ENCODE measurements around the gene MRPL50. TPM values are rescaled to one million over a fixed set of nuclear protein-coding genes. Genes with fewer than 3 reads are reported as not detected.

Gene MRPL50
- polyA plus RNA-seq, 1 of the 3 experiments (the other 2 are of a cell fraction) = 6.3 TPM

- TF ChIP-seq IRF3 (IDR thresholded peaks at IDR 0.05; ENCODE audit: low read depth, low read length) (no peak), TEAD4 (IDR thresholded peaks at IDR 0.05; ENCODE audit: borderline replicate concordance, insufficient read depth) (no peak), MXI1 (IDR thresholded peaks at IDR 0.05; ENCODE audit: low read depth, low read length) (peak; percentile 75), RFX5 (IDR thresholded peaks at IDR 0.05; ENCODE audit: low read length) (peak; percentile 88), FOXJ3 (CRISPR knock-in tag; IDR thresholded peaks at IDR 0.05) (no peak), NRF1 (IDR thresholded peaks at IDR 0.05; ENCODE audit: low read depth, low read length) (0 out of 2 replicates have a peak, but pooled peaks have one; percentile 25), EZH2phosphoT487 (IDR thresholded peaks at IDR 0.05; ENCODE audit: borderline replicate concordance, low read depth) (no peak), RCOR1 (IDR thresholded peaks at IDR 0.05; ENCODE audit: low read length) (no peak; the same call in 1 of the 2 replicates), SIN3A (IDR thresholded peaks at IDR 0.05; ENCODE audit: borderline replicate concordance, low read depth, low read length) (peak; percentile 5; the same call in 1 of the 2 replicates), FOSL2 (IDR thresholded peaks at IDR 0.05; ENCODE audit: borderline replicate concordance, low read depth) (no peak)
- TF ChIP-seq, protein P1, sequence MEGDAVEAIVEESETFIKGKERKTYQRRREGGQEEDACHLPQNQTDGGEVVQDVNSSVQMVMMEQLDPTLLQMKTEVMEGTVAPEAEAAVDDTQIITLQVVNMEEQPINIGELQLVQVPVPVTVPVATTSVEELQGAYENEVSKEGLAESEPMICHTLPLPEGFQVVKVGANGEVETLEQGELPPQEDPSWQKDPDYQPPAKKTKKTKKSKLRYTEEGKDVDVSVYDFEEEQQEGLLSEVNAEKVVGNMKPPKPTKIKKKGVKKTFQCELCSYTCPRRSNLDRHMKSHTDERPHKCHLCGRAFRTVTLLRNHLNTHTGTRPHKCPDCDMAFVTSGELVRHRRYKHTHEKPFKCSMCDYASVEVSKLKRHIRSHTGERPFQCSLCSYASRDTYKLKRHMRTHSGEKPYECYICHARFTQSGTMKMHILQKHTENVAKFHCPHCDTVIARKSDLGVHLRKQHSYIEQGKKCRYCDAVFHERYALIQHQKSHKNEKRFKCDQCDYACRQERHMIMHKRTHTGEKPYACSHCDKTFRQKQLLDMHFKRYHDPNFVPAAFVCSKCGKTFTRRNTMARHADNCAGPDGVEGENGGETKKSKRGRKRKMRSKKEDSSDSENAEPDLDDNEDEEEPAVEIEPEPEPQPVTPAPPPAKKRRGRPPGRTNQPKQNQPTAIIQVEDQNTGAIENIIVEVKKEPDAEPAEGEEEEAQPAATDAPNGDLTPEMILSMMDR (IDR thresholded peaks at IDR 0.05) = no peak
Measured at GRCh38 chr9:101398068-101398929, at the start of gene MRPL50, which contains the start of gene ZNF189 (continued).

- H4K20me1 ChIP-seq (ENCODE audit: insufficient read depth) = no peaks in the 10 kb centered on the region
- no peak for DNase-seq
- no peak overlapping the region for H3K4me3 ChIP-seq (ENCODE audit: low read depth in 2 of 2, low read length in 1 of 2)
- H3K36me3 ChIP-seq (replicated peaks in 1 of 2; ENCODE audit: control insufficient read depth in 1 of 2, insufficient read depth in 2 of 2, low read length in 1 of 2) = no peaks in the 10 kb centered on the region
- POLR2A ChIA-PET = interaction anchor here (0.6 kb wide), 1 partner anchor 1116 kb away, joined by 4 read pairs; no protein-coding TSS in a partner anchor
- H3K27ac ChIP-seq (ENCODE audit: low read depth in 2 of 2, low read length in 1 of 2) = no peak overlapping the region
- no peaks in the 10 kb centered on the region for H3K79me2 ChIP-seq (ENCODE audit: insufficient read depth)
- peaks cover 0 to 6% of the 10 kb centered on the region in 2 experiments; a peak in 1 of 4 replicates for H3K4me1 ChIP-seq (ENCODE audit: control insufficient read depth in 1 of 2, insufficient read depth in 2 of 2, low read depth in 1 of 2, low read length in 1 of 2)
- no peak overlapping the region for H2AFZ ChIP-seq (ENCODE audit: low read depth)
- CTCF ChIA-PET = interaction anchor here (1.1 to 1.9 kb wide), 4 partner anchors 12 to 84 kb away, joined by 3 to 8 read pairs (median 4); no protein-coding TSS in a partner anchor
- no peak overlapping the region for H3K4me2 ChIP-seq
- H3K9ac ChIP-seq = no peak overlapping the region
- H3K9me3 ChIP-seq = no peaks in the 10 kb centered on the region
- H3K27me3 ChIP-seq (ENCODE audit: insufficient read depth) = no peaks in the 10 kb centered on the region
- H3F3A ChIP-seq (replicated peaks; ENCODE audit: insufficient read depth) = peaks cover 5% of the 10 kb centered on the region
- no peaks in the 10 kb centered on the region for H3K9me2 ChIP-seq
- TF ChIP-seq, protein P2, sequence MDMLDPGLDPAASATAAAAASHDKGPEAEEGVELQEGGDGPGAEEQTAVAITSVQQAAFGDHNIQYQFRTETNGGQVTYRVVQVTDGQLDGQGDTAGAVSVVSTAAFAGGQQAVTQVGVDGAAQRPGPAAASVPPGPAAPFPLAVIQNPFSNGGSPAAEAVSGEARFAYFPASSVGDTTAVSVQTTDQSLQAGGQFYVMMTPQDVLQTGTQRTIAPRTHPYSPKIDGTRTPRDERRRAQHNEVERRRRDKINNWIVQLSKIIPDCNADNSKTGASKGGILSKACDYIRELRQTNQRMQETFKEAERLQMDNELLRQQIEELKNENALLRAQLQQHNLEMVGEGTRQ (IDR thresholded peaks at IDR 0.05; ENCODE audit: borderline replicate concordance, low read depth, low read length) = no peak
- TF ChIP-seq TEAD4 (IDR thresholded peaks at IDR 0.05; ENCODE audit: borderline replicate concordance, insufficient read depth) (no peak), MAX (IDR thresholded peaks at IDR 0.05; ENCODE audit: low read depth) (no peak), NFIC (IDR thresholded peaks at IDR 0.05; ENCODE audit: borderline replicate concordance) (no peak), EZH2phosphoT487 (IDR thresholded peaks at IDR 0.05; ENCODE audit: borderline replicate concordance, low read depth) (no peak), GATA2 (CRISPR knock-in tag; IDR thresholded peaks at IDR 0.05) (no peak), SMC3 (IDR thresholded peaks at IDR 0.05; ENCODE audit: low read depth, low read length) (no peak), YY1 (IDR thresholded peaks at IDR 0.05; ENCODE audit: low read depth) (no peak), RCOR1 (IDR thresholded peaks at IDR 0.05; ENCODE audit: low read length) (no peak), SIN3A (IDR thresholded peaks at IDR 0.05; ENCODE audit: borderline replicate concordance, low read depth, low read length) (no peak), MEF2A (IDR thresholded peaks at IDR 0.05; ENCODE audit: borderline replicate concordance, low read depth) (no peak), NRF1 (IDR thresholded peaks at IDR 0.05; ENCODE audit: low read depth, low read length) (no peak), MXI1 (IDR thresholded peaks at IDR 0.05; ENCODE audit: low read depth, low read length) (no peak), ZBTB33 (IDR thresholded peaks at IDR 0.05; ENCODE audit: borderline replicate concordance, low read depth) (no peak)
- TF ChIP-seq, protein P1 (IDR thresholded peaks at IDR 0.05) = no peak
Measured at GRCh38 chr9:101446732-101447131, 48.3 kb upstream of the MRPL50 start.
